Erythroblast (primary cell): ENCODE data around the gene POR.

Source experiments
- DNase-seq, 2 experiments: peaks; one replicate each; lab custom pipeline; 2025; lab: John Stamatoyannopoulos, UW
- GATA1 ChIP-seq: IDR thresholded peaks from 2 replicates; pipeline ENCODE4 v1.6.1; 2011; ENCODE audit warnings: low read depth, mild to moderate bottlenecking, control low read depth, low read length, moderate library complexity
- POLR2A ChIP-seq: IDR thresholded peaks from 2 replicates; pipeline ENCODE4 v1.6.1; 2011; ENCODE audit warnings: mild to moderate bottlenecking, low read length

Gene POR

GRCh38 chr7:75916685-75917634 lies 2.0 kb downstream of the POR start:
- DNase-seq = no peak
- TF ChIP-seq GATA1 (no peak), POLR2A (no peak)

- TF ChIP-seq POLR2A = no peak
- TF ChIP-seq GATA1 = no peak
- DNase-seq = no peak
These were observed 5.6 kb downstream of the POR start for GRCh38 chr7:75920431-75921161.

GRCh38 chr7:75921479-75921878 lies 6.5 kb downstream of the POR start:
- DNase-seq = no peak
- no peak for TF ChIP-seq POLR2A
- no peak for TF ChIP-seq GATA1

GRCh38 chr7:75922966-75923603 lies 8.1 kb downstream of the POR start:
- TF ChIP-seq POLR2A (no peak), GATA1 (no peak)
- DNase-seq = no peak

GRCh38 chr7:75924256-75924655 lies 9.3 kb downstream of the POR start:
- no peak for TF ChIP-seq POLR2A
- no peak for TF ChIP-seq GATA1
- DNase-seq = no peak

- DNase-seq = no peak
- no peak for TF ChIP-seq POLR2A
- TF ChIP-seq GATA1 = no peak
These were observed 9.9 kb downstream of the POR start for GRCh38 chr7:75924889-75925288.

- TF ChIP-seq GATA1 (no peak), POLR2A (no peak)
- DNase-seq = no peak
These were observed 10.9 kb downstream of the POR start for GRCh38 chr7:75925717-75926435.

GRCh38 chr7:75928568-75928914 lies 13.6 kb downstream of the POR start:
- no peak for DNase-seq
- TF ChIP-seq GATA1 (no peak), POLR2A (no peak)

GRCh38 chr7:75931680-75932079 lies 16.7 kb downstream of the POR start:
- DNase-seq = no peak
- no peak for TF ChIP-seq POLR2A
- TF ChIP-seq GATA1 = no peak

- TF ChIP-seq POLR2A = no peak
- no peak for TF ChIP-seq GATA1
- DNase-seq = peak; percentile 81 to 88
These were observed 23.2 kb downstream of the POR start for GRCh38 chr7:75937958-75938786.

- no peak for DNase-seq
- no peak for TF ChIP-seq POLR2A
These were observed 24.0 kb downstream of the POR start for GRCh38 chr7:75938921-75939320.

GRCh38 chr7:75943864-75944263 lies 28.9 kb downstream of the POR start:
- DNase-seq = peak in 1 of 2 experiments; percentile 54

GRCh38 chr7:75944507-75944906 lies 29.6 kb downstream of the POR start:
- TF ChIP-seq POLR2A = no peak
- no peak for TF ChIP-seq GATA1
- no peak for DNase-seq

More at GRCh38 chr7:75943864-75944263, 28.9 kb downstream of the POR start:
- TF ChIP-seq POLR2A (no peak), GATA1 (no peak)
